ENCODE data around the gene CABP7. TPM values are rescaled to one million over a fixed set of nuclear protein-coding genes. Genes with fewer than 3 reads are reported as not detected.

The CABP7 gene
- total RNA-seq, 4 donors from 2014 or later: 0.13 to 0.19 TPM; not detected in 2

- no peak for DNase-seq (ENCODE audit: low spot score)
- no peak for ATAC-seq (ENCODE audit: low FRiP score)
- no peak for TF ChIP-seq CTCF (IDR thresholded peaks at IDR 0.05)
Measured at GRCh38 chr22:29722587-29722986, 2.8 kb downstream of the CABP7 start.

GRCh38 chr22:29723766-29724165, 4.0 kb downstream of the CABP7 start:
- DNase-seq (ENCODE audit: low spot score) (no peak), ATAC-seq (ENCODE audit: low FRiP score) (no peak)
- TF ChIP-seq CTCF (IDR thresholded peaks at IDR 0.05): no peak

- DNase-seq (ENCODE audit: low spot score): no peak
- TF ChIP-seq CTCF (IDR thresholded peaks at IDR 0.05): no peak
Measured at GRCh38 chr22:29724843-29725242, 5.0 kb downstream of the CABP7 start.

GRCh38 chr22:29726106-29726505, 6.3 kb downstream of the CABP7 start:
- DNase-seq (ENCODE audit: low spot score) (no peak), ATAC-seq (ENCODE audit: low FRiP score) (no peak)
- no peak for TF ChIP-seq CTCF (IDR thresholded peaks at IDR 0.05)

More at GRCh38 chr22:29724843-29725242, 5.0 kb downstream of the CABP7 start:
- no peak for ATAC-seq (ENCODE audit: low FRiP score)

GRCh38 chr22:29726512-29727130, 6.8 kb downstream of the CABP7 start:
- ATAC-seq (ENCODE audit: low FRiP score): no peak
- no peak for TF ChIP-seq CTCF (IDR thresholded peaks at IDR 0.05)

GRCh38 chr22:29727131-29727523, 7.3 kb downstream of the CABP7 start:
- DNase-seq (ENCODE audit: low spot score) (no peak), ATAC-seq (ENCODE audit: low FRiP score) (peak; percentile 17)
- no peak for TF ChIP-seq CTCF (IDR thresholded peaks at IDR 0.05)

More at GRCh38 chr22:29726512-29727130, 6.8 kb downstream of the CABP7 start:
- DNase-seq (ENCODE audit: low spot score): no peak

- DNase-seq (ENCODE audit: low spot score) (no peak), ATAC-seq (ENCODE audit: low FRiP score) (no peak)
- TF ChIP-seq CTCF (IDR thresholded peaks at IDR 0.05): no peak
Measured at GRCh38 chr22:29729161-29729560, 9.4 kb downstream of the CABP7 start.
